Chondrocyte (in vitro differentiated cells): ENCODE data around the gene VAMP2. TPM values are rescaled to one million over a fixed set of nuclear protein-coding genes. Genes with fewer than 3 reads are reported as not detected.

ENCODE experiments used
- DNase-seq: peaks from one replicate; pipeline ENCODE4 v3.0.0; 2021; ENCODE audit warnings: mixed read lengths, low spot score
- H3K27ac Mint-ChIP-seq: one replicate; pipeline ENCODE4 v1.8.0; 2021; ENCODE audit warnings: mild to moderate bottlenecking, moderate library complexity, mixed read lengths; ENCODE audit not compliant: unreplicated experiment
- H3K27me3 Mint-ChIP-seq: 2 replicates; pipeline ENCODE4 v1.8.0; 2021; ENCODE audit warnings: low read depth, mixed read lengths
- H3K36me3 Mint-ChIP-seq: 2 replicates; pipeline ENCODE4 v1.8.0; 2021; ENCODE audit warnings: low read depth, mixed read lengths
- H3K4me1 Mint-ChIP-seq: 2 replicates; pipeline ENCODE4 v1.8.0; 2021; ENCODE audit warnings: low read depth, mild to moderate bottlenecking, mixed read lengths
- H3K4me3 Mint-ChIP-seq: one replicate; pipeline ENCODE4 v1.8.0; 2021; ENCODE audit warnings: mild to moderate bottlenecking, moderate library complexity, mixed read lengths; ENCODE audit not compliant: unreplicated experiment
- H3K9me3 Mint-ChIP-seq: 2 replicates; pipeline ENCODE4 v1.8.0; 2021; ENCODE audit warnings: low read depth, mixed read lengths
- CTCF ChIP-seq: fragments of 200-600 bp; sonication (generic); IDR thresholded peaks from 2 replicates; pipeline ENCODE4 v1.5.0; 2021; ENCODE audit warnings: antibody characterized with exemption, mild to moderate bottlenecking, moderate library complexity
- total RNA-seq: library from RNA; stranded (reverse); gene quantifications from 3 replicates; pipeline ENCODE4 v1.2.1, GENCODE V29; 2021

The VAMP2 gene
- total RNA-seq, 1 donor from 2014 or later, result 45.4 TPM

GRCh38 chr17:8128125-8128784 is 34.5 kb downstream of the VAMP2 start:
- H3K4me3 Mint-ChIP-seq, result no peak overlapping the region

GRCh38 chr17:8126491-8127066 is 36.2 kb downstream of the VAMP2 start:
- Mint-ChIP-seq H3K4me1 (peaks cover 46% of the 10 kb centered on the region), H3K27me3 (peaks cover 2% of the 10 kb centered on the region), H3K36me3 (no peaks in the 10 kb centered on the region), H3K27ac (peak overlapping the region; percentile 96), H3K9me3 (no peaks in the 10 kb centered on the region), H3K4me3 (peak overlapping the region; percentile 92)
- no peak for TF ChIP-seq CTCF
- no peak for DNase-seq

More at GRCh38 chr17:8128125-8128784, 34.5 kb downstream of the VAMP2 start:
- DNase-seq, result no peak
- peaks cover 38% of the 10 kb centered on the region for H3K4me1 Mint-ChIP-seq
- peaks cover 2% of the 10 kb centered on the region for H3K27me3 Mint-ChIP-seq
- no peak overlapping the region for H3K27ac Mint-ChIP-seq
- H3K9me3 Mint-ChIP-seq, result no peaks in the 10 kb centered on the region
- no peak for TF ChIP-seq CTCF
- H3K36me3 Mint-ChIP-seq, result no peaks in the 10 kb centered on the region

- H3K27ac Mint-ChIP-seq, result peak overlapping the region; percentile 96
- no peaks in the 10 kb centered on the region for H3K9me3 Mint-ChIP-seq
- DNase-seq, result peak; percentile 69
- peak overlapping the region; percentile 92 for H3K4me3 Mint-ChIP-seq
- peaks cover 2% of the 10 kb centered on the region for H3K27me3 Mint-ChIP-seq
- no peak for TF ChIP-seq CTCF
- peaks cover 48% of the 10 kb centered on the region for H3K4me1 Mint-ChIP-seq
- no peaks in the 10 kb centered on the region for H3K36me3 Mint-ChIP-seq
Observed at GRCh38 chr17:8125947-8126490, 36.7 kb downstream of the VAMP2 start.

- no peak for DNase-seq
- peaks cover 53% of the 10 kb centered on the region for H3K4me1 Mint-ChIP-seq
- no peaks in the 10 kb centered on the region for H3K9me3 Mint-ChIP-seq
- H3K4me3 Mint-ChIP-seq, result peak overlapping the region; percentile 92
- no peak for TF ChIP-seq CTCF
- peak overlapping the region; percentile 96 for H3K27ac Mint-ChIP-seq
- H3K27me3 Mint-ChIP-seq, result peaks cover 2% of the 10 kb centered on the region
- H3K36me3 Mint-ChIP-seq, result no peaks in the 10 kb centered on the region
Observed at GRCh38 chr17:8125154-8125946, 37.4 kb downstream of the VAMP2 start.
